GM06990 (cell line): Measurements from ENCODE around the gene ATP13A4.

Experiments used
- DNase-seq: peaks from one replicate; pipeline ENCODE4 v3.0.0-alpha.2; 2011; ENCODE audit not compliant: insufficient read length; ENCODE audit errors: extremely low read depth
- H3K27me3 ChIP-seq: replicated peaks from 2 replicates; pipeline ENCODE4 v1.6.0; 2011; ENCODE audit warnings: low read length; ENCODE audit not compliant: control insufficient read depth, insufficient read depth
- H3K36me3 ChIP-seq: 2 replicates; pipeline ENCODE4 v1.5.1; 2011; ENCODE audit warnings: low read length; ENCODE audit not compliant: control insufficient read depth, insufficient read depth
- H3K4me3 ChIP-seq: replicated peaks from 2 replicates; pipeline ENCODE4 v1.5.1; 2011; ENCODE audit warnings: low read depth, mild to moderate bottlenecking, control low read depth, low read length
- CTCF ChIP-seq: IDR thresholded peaks from 2 replicates; pipeline ENCODE4 v1.5.1; 2011; ENCODE audit warnings: low read length, control low read depth, mild to moderate bottlenecking, inconsistent platforms; ENCODE audit not compliant: insufficient read depth, poor library complexity, severe bottlenecking

The ATP13A4 gene

GRCh38 chr3:193593668-193594030 lies 39.0 kb upstream of the ATP13A4 start:
- DNase-seq, result no peak
- peak overlapping the region; percentile 75 for H3K4me3 ChIP-seq
- no peak for TF ChIP-seq CTCF
- H3K36me3 ChIP-seq, result no peaks in the 10 kb centered on the region
- no peaks in the 10 kb centered on the region for H3K27me3 ChIP-seq

- peak; percentile 96 for DNase-seq
- Histone ChIP-seq H3K36me3 (no peaks in the 10 kb centered on the region), H3K4me3 (peak within 1 kb of the TSS; percentile 75), H3K27me3 (no peaks in the 10 kb centered on the region)
- TF ChIP-seq CTCF, result no peak
Observed at GRCh38 chr3:193592841-193593667, 38.4 kb upstream of the ATP13A4 start, which contains the start of gene OPA1. OPA1 (plus strand) TSS chr3:193593208; CDS start chr3:193593378, 170 bp downstream.

- Histone ChIP-seq H3K4me3 (no peak overlapping the region), H3K27me3 (no peaks in the 10 kb centered on the region), H3K36me3 (no peaks in the 10 kb centered on the region)
- TF ChIP-seq CTCF, result no peak
- DNase-seq, result no peak
Observed at GRCh38 chr3:193590088-193590856, 35.6 kb upstream of the ATP13A4 start.

GRCh38 chr3:193589616-193590015 lies 34.9 kb upstream of the ATP13A4 start:
- TF ChIP-seq CTCF, result no peak
- no peak overlapping the region for H3K4me3 ChIP-seq

GRCh38 chr3:193589129-193589528 lies 34.4 kb upstream of the ATP13A4 start:
- Histone ChIP-seq H3K4me3 (no peak overlapping the region), H3K27me3 (no peaks in the 10 kb centered on the region), H3K36me3 (no peaks in the 10 kb centered on the region)
- DNase-seq, result no peak
- no peak for TF ChIP-seq CTCF

More at GRCh38 chr3:193589616-193590015, 34.9 kb upstream of the ATP13A4 start:
- Histone ChIP-seq H3K36me3 (no peaks in the 10 kb centered on the region), H3K27me3 (no peaks in the 10 kb centered on the region)
- no peak for DNase-seq
